SH-SY5Y (cell line): ENCODE data around the gene DUSP5.

Experiments used
- GATA2 ChIP-seq: IDR thresholded peaks from 2 replicates; pipeline ENCODE4 v1.6.1; 2011; ENCODE audit warnings: mild to moderate bottlenecking, low read depth, low read length
- GATA3 ChIP-seq: IDR thresholded peaks from 2 replicates; pipeline ENCODE4 v1.6.1; 2011; ENCODE audit warnings: low read depth, mild to moderate bottlenecking, low read length, moderate library complexity

- no peak for TF ChIP-seq GATA2
- TF ChIP-seq GATA3, result no peak
Observed at GRCh38 chr10:110511734-110512449, 14.2 kb downstream of the DUSP5 start.
